Measurements from ENCODE around the gene FOSL2.

Gene FOSL2

DNA sequence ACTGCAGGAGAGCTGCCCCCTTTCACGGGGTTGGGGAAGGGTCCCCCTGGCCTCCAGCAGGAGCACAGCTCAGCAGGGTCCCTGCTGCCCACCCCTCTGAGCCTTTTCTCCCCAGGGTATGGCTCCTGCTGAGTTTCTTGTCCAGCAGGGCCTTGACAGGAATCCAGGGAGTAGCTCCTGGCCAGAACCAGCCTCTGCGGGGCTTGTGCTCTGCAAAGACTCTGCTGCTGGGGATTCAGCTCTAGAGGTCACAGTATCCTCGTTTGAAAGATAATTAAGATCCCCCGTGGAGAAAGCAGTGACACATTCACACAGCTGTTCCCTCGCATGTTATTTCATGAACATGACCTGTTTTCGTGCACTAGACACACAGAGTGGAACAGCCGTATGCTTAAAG is 21.2 kb downstream of the FOSL2 start:
- DNase-seq = no peak

DNA sequence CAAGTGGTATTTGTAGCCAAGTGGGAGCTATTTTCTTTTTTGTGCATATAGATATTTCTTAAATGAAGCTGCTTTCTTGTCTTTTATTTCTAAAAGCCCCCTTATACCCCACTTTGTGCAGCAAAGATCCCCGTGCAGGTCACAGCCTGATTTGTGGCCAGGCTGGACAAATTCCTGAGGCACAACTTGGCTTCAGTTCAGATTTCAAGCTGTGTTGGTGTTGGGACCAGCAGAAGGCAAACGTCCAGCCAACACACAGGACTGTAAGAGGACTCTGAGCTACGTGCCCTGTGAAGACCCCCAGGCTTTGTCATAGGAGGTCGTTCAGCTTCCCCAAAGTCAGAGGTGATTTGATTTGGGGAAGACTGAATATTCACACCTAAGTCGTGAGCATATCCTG is 21.9 kb downstream of the FOSL2 start:
- no peak for DNase-seq

DNA sequence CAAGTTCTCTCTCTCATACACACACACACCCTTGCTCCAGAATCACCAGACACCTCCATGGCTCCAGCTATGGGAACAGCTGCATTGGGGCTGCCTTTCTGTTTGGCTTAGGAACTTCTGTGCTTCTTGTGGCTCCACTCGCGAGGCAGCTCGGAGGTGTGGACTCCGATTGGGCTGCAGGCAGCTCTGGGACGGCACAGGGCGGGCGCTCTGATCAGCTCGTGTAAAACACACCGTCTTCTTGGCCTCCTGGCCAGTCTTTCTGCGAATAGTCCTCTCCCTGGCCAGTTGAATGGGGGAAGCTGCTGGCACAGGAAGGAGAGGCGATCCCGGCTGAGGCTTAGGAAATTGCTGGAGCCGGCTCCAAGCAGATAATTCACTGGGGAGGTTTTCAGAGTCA is 22.4 kb downstream of the FOSL2 start:
- no peak for DNase-seq

DNA sequence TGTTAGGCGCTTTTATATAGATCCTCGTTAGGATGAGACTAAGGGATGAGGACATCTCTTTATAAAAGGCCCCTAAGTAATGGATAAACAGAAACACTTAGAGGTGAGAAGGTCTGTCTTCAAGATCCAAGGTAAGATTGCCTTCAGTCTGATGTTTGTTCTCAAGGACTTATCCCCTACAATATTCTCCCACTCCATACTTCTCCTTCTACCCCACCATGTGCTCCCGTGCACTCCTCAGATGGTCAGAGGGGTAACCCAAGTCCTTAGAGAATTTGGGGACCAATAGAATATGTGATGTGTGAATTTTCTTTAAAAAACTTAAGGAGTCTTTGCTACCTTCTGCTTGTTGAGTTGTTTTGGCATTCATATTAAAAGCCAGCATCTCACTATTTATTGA is 23.1 kb downstream of the FOSL2 start:
- DNase-seq = no peak

DNA sequence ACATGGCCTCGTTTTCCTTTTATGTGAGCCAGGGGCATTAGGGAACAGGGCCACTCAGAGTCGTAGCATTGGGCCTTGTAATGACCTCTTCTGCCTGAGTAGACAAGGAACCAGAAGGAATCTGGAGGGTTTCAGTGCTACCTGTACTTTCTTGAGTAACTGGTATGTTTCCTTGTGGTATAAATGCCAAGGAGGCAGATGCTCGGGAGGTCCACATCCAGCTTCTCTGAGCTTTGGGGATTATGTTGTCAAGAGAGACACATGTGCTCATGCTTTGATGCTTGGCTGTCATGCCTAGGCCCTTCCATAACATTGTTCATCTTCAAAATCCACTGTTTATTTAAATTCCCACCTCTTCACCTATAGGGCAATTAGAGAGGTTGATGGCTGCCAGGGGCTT is 26.3 kb downstream of the FOSL2 start:
- no peak for DNase-seq

DNA sequence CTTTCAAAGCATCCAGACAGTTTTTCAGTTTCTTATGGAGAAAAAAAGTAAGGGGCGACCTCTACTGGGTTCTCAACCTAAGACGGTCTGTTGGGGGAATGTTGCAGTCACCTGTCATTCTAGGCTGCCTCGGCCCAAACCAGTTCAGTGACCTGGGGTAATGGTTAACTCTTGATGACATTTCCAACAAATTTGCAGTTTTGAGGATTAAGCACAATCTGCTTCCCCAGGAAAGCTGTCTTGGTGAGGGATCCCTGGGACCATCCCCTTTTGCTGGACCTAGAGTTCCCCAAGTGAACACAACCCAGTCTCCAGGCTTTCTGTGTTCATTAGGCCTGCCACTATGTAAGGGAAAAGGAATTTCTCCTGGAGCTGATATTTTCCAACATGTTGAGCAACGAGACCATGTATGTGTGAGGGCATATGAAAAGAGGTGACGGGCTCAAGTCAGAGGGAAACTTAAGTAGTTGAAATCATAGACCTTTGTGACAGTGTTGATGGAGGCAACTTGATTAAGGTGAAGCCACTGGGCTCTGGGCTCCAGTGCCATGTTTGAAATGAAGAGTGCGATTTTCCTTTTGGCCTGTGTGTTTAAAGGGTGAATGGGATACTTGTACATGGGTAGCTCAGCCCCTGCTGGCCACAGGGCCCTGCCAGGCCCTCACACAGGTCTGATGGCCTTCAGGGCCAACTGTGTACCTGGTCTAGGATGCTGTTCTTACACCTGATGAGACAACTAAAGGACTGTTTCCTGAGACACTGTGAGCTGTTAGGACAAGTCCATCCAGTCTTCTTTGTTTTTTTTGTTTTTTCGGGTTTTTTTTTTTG is 27.0 kb downstream of the FOSL2 start:
- DNase-seq = no peak

DNA sequence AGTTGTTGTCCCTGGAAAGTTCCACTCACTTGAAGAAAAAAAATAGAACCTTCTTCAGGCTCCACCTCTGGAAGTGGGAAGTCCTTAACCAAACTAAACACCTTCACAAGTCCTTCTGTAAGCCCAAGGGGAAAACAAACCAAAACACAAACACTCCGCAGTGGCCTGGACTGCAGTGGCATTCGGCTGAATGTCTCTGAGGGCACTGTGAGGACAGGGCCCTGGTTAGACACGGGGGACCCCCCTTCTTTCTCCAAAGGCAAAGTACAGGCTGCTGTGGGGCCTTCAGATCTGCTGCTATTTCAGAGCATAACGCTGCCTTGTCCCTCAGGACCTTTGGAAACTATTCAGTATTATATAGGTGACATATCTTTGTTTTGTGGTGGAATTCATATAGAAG is 28.1 kb downstream of the FOSL2 start:
- DNase-seq = no peak

DNA sequence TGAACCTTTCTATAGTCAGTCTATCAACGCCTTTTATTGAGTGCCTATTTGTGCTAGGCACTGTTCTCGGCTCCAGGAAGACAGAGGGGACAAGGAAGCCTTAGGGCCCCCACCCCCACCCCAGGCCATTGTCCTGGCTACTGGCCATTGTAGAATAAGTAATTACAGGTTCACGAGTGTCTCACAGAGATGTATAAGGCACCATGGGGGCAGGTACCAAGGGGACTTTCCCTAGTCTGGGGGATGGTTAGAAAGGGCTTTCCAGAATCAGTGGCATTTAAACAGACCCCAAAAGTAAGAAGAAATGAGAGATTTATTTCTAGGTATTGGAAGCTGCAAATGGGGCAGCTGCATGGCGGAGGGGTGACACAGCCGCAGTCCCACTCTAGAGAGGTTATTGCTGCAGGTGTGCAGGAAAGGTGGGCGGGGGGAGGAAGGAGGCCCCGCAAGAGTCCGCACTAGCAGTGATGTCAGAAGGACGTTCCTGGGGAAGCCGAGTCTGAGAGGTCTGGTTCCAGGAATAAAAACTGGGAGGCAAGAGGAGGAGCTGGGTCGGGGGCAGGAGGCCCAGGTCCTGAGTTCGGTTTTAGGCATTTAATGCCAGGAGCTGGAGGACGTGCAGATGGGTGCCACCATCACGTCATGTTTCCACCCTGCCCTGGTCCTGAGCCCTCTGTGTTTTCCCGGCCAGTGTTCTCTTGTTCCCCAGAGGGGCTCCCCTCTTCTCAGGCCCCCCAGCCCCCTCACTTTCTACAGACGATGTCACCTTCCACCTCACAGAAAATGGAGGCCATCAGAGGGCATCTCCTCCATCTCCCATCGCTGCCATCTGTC is 30.5 kb downstream of the FOSL2 start:
- no peak for DNase-seq

DNA sequence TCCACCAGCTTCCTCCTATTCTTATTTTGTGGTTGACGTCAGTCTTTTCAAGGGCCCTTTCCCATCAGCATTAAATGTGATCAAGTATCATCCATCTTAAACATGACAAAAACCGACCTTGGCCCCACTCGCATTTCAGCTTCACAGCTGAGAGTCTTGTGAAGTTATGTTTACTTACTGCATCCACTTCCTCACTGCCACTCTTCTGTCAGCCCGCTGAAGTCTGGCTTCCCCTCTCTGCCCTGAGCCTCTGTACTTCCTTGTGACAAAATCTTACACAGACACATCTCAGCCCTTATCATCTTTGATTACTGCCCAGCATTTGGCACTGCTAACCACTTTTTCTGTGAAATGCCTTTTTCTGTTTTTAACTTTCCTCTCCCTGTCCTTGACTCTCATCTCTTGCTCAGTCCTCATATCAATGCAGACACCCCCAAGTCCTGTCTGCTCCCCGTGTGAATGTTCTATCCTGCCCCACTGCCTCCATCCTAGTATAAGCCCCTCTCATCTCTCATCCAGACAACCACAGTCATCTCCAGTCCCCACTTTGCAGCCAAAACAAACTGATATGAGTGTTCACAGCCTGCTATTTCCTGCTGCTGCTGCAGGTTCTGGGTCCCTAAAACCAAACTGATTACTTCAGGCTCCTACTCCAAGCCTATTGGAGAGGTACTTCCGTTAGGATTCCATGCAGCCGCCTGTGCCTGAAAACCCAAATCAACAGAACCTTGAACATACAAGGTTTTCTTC is 31.4 kb downstream of the FOSL2 start:
- peak; percentile 50 for DNase-seq

DNA sequence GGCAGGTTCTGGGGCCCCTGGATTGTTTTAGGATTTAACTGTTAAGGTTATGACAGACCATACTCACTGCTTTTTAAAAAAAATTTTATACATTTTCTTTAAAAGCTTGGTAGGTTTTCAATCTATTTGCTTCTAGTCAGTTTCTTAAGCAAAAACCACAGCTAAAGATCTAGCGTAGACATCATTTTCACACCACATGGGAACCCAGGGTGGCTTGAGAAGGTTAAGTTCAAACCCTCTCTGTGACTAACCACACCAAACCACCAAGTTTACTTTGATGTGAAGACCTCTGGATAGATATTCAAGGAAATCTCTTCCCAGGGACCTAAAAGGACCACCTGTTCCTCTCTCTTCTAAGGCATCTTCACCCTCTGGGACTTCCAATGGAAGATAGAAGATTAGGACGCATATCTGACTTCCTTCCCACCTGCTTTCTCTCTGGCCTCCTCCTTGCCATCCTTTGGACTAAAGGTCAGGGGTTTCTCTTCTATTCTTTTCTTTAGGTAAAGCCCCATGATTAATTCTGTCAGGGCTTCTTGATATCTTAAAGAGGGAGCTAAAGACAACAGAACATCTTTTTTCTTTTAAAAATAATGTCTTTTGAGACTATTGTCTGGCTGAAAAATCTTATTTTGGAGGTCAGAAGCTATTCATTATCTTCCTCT is 32.3 kb downstream of the FOSL2 start:
- DNase-seq = peak; percentile 40

DNA sequence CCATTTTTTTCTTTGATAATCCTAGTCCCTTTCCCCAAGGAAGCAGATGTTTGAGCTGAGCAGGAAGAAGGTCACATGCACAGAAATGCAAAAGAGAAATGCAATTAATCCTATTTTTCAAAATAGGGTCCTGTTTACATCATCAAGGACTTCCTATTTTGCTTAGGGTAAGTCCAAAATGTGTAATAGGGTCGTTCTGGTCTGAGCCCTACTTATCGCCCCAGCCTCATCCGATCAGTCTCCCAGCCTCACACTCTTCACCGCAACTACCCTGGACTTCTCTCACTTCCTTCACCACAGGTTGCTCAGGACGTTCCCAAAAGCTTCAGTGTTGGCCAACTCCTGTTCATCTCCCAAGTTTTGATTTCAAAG is 32.8 kb downstream of the FOSL2 start:
- DNase-seq = no peak

DNA sequence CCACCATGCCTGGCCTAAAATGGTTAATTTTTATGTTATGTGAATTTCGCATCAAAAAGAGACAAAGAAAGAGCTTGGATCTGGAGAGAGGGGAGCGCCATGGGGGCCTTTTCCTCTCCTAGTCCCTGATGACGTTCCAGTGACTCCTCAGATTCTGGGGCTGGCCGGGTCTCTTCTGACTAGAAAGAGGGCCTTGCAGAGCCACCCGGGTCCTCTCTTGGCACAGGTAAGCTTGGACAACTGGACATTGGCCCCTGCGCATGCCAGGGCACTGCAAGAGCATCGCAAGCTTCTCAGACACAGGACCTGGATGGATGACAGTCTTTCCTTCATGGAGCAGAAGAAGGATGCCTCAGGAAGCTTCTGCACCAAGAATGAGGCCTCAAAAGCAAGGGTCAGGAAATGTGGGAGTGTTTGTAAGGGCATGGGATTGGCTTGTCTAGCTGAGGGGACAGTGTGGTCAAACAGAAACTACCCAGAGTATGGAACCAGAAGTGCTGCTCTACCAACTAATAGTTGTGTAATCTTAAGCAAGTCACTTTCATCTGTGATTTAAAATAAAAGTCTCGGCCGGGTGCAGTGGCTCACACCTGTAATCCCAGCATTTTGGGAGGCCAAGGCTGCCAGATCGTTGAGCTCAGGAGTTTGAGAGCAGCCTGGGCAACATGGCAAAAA is 35.2 kb downstream of the FOSL2 start:
- no peak for DNase-seq

DNA sequence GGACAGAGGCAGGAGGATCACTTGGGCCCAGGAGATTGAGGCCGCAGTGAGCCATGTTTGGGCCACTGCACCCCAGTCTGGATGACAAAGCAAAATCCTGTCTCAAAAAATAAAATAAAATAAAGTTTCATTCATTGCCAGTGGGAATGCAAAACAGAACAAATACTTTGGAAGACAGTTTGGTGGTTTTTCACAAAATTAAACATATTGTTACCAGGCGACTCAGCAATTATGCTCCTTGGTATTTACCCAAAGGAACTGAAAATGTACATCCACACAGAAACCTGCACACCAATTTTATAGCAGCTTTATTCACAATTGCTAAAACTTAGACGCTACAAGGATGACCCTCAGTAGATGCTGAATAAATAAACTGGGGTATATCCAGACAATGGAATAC is 35.8 kb downstream of the FOSL2 start:
- no peak for DNase-seq

DNA sequence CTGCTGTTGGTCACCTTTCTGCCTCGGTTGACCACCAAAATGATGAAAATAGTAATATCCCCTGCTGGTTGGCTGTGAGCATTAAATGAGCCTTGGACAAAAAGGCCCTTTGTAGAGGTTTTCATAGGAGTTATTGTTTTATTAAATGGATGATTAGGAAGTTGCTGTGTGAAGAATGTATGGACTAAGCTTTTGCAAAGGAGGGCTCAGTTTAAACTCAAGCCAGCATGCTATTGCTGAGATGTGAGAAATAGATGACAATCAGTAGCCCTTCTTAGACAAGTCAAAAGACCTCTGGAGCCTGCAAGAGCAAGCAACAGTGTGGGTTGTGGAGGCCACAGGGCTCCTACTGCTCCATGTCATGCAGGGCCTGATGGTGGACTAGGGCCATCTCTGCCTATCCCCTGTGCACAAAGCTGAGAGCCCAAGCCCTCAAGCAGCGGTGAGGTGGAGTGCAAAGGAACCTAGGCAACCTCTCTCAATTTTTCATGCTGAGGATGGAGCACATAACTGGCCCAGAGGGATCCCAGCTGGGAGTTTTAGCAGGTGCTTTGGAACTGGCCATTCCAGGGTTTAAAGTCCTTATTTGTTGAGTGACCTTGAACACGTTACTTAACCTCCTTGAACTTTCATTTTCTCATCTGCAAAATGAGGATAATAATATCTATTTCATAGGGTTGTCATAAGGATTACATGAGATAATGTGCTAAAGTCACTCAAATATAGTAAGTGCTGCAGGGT is 37.1 kb downstream of the FOSL2 start:
- no peak for DNase-seq

DNA sequence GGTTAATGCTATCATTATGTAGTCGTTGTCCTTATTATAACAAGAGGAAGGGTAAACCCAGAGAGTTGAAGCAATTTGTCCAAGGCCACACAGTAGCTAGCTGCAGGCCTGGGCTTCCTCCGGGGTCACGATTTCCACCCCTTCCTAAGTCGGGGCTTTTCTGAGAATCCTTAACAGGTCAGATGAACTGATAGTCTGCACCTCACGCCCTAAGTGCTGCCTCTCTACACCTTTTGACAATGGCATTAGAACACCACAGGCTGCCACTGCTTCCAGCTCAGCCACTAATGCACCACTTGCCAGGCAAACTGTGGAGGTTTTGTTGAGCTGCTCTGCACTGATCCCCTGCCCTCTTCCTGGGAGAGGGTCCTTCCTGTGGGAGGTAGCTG is 37.7 kb downstream of the FOSL2 start:
- DNase-seq = no peak

DNA sequence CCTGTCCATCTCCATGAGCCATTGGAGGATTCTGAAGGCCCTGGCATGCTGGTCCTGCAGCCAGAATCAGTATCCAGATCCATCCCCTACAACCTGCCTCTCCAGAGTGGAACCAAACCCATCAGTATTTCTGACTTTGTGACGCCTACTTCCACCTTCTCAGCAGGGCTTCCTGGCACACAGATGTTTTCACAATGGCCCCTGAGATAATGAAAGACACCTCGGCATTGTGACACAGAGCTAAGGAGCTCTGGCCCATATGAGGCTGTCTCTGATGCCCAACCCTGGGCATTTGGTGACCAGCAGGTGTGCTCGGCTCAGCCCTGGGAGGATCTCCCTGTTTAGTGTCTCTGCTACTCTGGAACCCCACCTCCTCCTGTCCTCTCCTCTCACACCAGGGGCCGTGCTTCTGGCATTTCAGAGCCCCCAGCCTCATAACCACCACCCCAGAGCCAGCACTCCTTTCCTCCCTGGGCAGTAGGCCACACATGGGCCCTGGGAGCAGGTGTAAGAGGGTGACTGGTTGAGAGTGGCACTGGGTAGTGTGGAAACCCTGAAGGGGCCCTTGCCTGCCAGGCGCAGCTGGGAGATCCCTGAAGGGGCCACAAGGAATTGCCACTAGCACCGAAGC is 38.2 kb downstream of the FOSL2 start:
- DNase-seq = no peak

DNA sequence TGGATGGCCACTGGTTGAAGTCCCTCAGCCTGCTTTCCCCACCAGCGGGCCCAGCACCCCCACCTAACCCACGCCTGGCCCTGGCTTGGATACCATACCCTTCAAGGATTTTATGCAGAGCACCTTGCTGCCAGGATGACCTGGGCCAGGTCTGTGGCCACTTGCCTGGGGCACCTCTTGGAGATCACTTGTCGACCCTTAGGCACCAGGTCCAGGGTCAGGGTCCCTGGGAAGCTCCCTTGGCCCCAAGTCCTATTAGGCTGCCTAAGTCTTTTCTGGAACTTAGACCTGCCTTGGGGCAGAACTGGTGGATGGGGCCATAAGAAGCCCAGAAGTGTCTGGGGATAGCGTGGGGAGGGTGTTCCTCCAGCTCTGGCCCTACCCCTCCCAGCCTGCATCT is 39.1 kb downstream of the FOSL2 start:
- DNase-seq = no peak

DNA sequence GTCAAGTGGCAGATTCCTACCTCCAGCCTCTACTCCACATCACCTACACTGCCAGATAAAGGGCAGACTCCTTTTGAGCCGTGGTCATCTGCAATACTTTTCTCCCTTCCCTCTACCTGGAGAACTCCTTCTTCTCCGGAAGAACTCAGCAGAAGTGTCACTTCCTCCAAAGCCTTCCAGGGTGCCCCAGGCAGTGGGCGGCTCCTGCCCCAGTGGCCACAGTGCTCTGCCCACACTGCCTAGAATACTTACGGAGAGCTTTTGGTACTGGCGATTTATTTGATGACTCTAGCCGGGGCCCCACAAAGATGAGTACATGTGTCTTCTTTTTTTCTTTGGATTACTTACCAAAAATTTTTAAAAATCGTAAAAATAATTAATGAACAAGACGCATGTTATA is 39.7 kb downstream of the FOSL2 start:
- DNase-seq = no peak

DNA sequence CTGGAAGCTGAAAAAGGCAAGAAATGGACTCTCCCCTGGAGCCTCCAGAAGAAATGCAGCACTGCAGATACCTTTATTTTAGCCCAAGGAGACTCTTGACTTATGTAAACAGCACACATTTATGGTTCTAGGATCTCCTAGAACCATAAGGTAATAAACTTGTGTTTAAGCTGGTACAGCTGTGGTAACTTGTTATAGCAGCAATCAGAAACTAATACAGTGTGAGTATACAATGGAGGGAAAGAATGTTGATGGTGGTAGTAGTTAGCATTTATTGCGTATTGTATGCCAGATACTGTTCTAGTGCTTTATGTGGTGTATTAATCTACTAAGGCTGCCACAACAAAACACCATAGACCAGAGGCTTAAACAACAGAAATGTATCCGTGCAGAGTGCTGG is 40.6 kb downstream of the FOSL2 start:
- no peak for DNase-seq

DNA sequence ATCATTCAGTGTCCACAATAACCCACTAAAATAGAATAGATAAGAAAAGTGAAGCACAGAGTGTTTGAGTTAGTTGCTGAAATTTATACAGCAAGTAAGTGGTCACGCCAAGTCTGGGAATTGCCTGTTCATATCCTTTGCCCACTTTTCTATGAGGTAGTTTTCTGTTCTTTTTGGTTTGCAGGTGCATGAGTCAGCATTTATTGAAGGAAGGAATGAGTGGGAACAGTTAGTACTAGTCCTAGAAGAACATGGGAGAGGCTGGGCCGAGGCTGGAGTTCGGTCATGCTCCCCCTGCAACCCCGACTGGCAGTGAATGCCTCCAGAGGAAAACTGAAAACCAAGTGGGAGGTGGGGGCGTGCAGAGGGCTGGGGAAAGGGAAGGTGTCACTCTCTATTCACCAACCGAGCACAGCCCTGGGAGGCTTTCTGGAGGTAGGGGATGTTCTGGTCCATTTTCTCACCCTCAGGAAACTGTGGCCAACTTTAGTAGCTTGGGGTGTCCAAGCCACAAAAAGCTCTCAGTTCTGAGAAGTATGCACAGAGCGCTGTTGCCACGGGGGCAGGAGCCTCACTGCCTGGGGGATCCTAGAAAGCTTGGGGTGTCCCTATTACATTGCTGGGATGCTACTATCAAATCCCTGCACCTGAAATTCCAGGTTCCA is 41.4 kb downstream of the FOSL2 start:
- DNase-seq = no peak

DNA sequence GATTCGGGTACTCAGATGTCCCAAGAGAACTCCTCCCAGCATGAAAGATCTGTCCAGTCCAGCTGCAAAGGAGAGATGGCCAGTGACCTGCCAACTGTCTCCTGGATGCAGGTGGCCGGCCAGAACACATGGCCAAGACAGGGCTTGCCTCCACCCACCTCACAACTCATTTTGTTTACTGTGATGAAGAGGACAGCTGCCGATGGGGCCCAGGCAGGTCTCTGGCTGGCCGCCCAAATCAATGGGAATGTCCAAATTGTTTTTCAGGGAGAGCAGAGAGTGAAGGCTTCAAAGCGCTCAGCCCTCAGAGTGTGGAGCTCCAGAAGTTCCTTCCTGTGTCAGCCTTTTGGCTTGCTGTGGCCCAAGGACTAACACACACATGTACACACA is 41.9 kb downstream of the FOSL2 start:
- DNase-seq = no peak

Data from CD4-positive, alpha-beta T cell treated with Interleukin-4 for 4 hours (primary cell).